Right cardiac atrium (tissue), 5 donors: Measurements from ENCODE around the gene PLXNA1. TPM values are rescaled to one million over a fixed set of nuclear protein-coding genes. Genes with fewer than 3 reads are reported as not detected.
A peak's percentile ranks its signal among the peaks of the same experiment; 100 is the strongest.

Source experiments
- ATAC-seq, 2 donors: fragments of 200-7000 bp; cut with Tn5 transposase; one replicate each; pipeline versions ENCODE4 v1.8.0 to v1.9.1; 2020; ENCODE audit warnings: moderate library complexity in 2 of 2, mild to moderate bottlenecking in 1 of 2
- DNase-seq, 3 donors: peaks; one replicate each; pipeline ENCODE4 v3.0.0-alpha.2; 2020
- H3K27ac ChIP-seq: one replicate; pipeline ENCODE4 v1.5.1; 2013; ENCODE audit warnings: mild to moderate bottlenecking, low read length, control low read depth, moderate library complexity
- H3K27me3 ChIP-seq: one replicate; pipeline ENCODE4 v1.6.1; 2013; ENCODE audit not compliant: control insufficient read depth, insufficient read depth
- H3K4me1 ChIP-seq: one replicate; pipeline ENCODE4 v1.6.1; 2013; ENCODE audit warnings: low read length; ENCODE audit not compliant: control insufficient read depth, insufficient read depth
- H3K4me3 ChIP-seq: one replicate; pipeline ENCODE4 v1.5.1; 2013; ENCODE audit warnings: low read length, control low read depth
- H3K9me3 ChIP-seq: one replicate; pipeline ENCODE4 v1.6.1; 2013; ENCODE audit warnings: low read length; ENCODE audit not compliant: control insufficient read depth
- WGBS: extraction: QIAGEN DNeasy Blood & Tissue Kit; methylation state at CpG from one replicate; pipeline ENCODE4 v1.1.7; 2013; 5-methylcytosine and 5-hydroxymethylcytosine counted together
- intact Hi-C, 4 donors: fragments of 100-400 bp; cut with DNase I; formaldehyde crosslinking; loops; one replicate each; pipeline versions ENCODE4 v1.11.0 to v1.14.0; 2022 to 2023
- polyA plus RNA-seq: library from polyadenylated mRNA; stranded (reverse); fragments of 200-250 nt; gene quantifications from one replicate; pipeline ENCODE4 v1.2.3, GENCODE V29; 2013
- total RNA-seq, 4 donors: library from RNA; stranded (reverse); fragmentation: NEBNext Ultra II Directional; extraction: Animal tissue kit (Norgen Biotek cat#: 25700); gene quantifications; one replicate each; pipeline ENCODE4 v1.2.1, GENCODE V29; 2021
- donor health status: healthy with polysubstance abuse.
- donor health status: DM: no; HTN: yes; CAD: no.
- donor health status: DM: no; HTN: no; CAD: no.
- donor health status: DM: no; HTN: yes; CAD: no; lungs with severe emphysema.
- donor health status: DM: yes; HTN: yes; CAD: no.

The PLXNA1 gene
- total and polyA plus RNA-seq, 5 donors: 9.9 to 17.8 (median 13.6) TPM

DNA sequence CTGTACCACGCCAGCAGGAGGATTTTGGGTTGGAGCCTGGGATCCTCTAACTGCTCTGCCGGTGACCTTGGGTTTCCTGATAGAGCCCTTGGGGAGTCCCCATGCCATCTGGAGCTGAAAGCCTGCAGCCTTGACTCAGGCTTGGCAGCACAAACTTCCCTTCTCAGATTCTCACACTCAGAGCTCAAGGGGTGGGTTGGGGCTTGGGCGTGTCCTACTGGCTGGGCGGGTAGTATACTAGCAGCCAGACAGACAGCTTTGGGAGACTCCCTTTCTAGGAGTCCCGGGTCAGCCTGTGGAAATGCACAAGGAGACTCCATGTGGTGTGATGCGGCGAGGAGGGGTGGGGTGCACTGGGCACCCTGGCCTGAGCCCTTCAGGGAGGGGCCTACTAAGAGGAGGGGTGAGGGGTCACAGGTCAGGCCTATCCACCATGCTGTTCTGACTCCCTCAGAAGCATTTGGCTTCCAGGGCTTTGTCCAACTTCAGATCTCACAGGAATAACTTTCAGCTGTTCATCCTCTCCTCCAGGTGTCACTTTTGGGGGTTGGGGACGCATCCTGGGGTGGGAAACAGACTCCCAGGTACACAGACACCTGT, 21.6 kb upstream of the PLXNA1 start:
- no peak overlapping the region for H3K4me3 ChIP-seq
- peaks cover 6% of the 10 kb centered on the region for H3K4me1 ChIP-seq
- H3K27me3 ChIP-seq: no peaks in the 10 kb centered on the region
- DNase-seq (peak; percentile 89 to 94 (median 91)), ATAC-seq (peak; percentile 88 to 92)
- intact Hi-C loops: no loop called here
- WGBS: 51% methylated on average over 8 of the region's 8 CpGs
- H3K27ac ChIP-seq: peak overlapping the region; percentile 34
- H3K9me3 ChIP-seq: no peaks in the 10 kb centered on the region

DNA sequence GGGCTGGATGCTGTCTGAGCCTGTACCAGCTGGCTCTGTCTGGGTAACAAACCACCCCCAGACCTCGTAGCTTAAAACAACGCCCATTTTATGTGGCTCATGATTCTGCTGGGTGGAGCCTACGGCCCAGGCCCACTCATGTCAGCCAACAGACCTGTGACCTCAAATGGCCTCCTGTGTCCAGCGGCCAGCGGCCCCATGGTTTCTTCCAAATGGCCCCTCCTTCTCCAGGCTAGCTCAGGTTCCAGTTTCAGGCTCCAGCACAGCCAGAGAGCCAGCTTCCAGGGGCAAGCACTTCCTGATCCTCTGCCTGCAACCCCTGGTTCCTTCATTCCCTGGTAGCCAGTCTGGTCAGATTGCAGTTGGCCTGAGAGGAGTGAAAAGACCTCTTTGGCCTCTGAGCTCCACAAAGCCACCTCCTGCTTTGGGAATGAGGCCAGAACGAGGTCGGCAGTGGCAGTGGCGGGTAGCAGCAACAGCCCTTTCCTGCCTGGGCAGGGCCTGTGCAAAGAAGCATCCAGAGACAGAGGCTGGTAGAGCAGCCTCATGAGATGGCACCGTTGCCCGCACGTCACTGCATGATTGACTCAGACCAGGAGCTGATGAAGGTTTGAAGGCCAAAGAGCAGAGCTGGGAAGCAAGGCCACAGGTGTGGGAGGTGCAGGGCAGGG, 21.0 kb upstream of the PLXNA1 start:
- no peaks in the 10 kb centered on the region for H3K9me3 ChIP-seq
- H3K27ac ChIP-seq: peak overlapping the region; percentile 31
- H3K27me3 ChIP-seq: no peaks in the 10 kb centered on the region
- peak; percentile 73 to 86 (median 83) for DNase-seq
- H3K4me1 ChIP-seq: peaks cover 6% of the 10 kb centered on the region
- WGBS: 67% methylated on average over 11 of the region's 11 CpGs
- no peak overlapping the region for H3K4me3 ChIP-seq
- ATAC-seq: peak; percentile 60 to 69
- intact Hi-C loops: no loop called here

- no peaks in the 10 kb centered on the region for H3K9me3 ChIP-seq
- no peak overlapping the region for H3K27ac ChIP-seq
- ATAC-seq: no peak
- H3K4me3 ChIP-seq: no peak overlapping the region
- DNase-seq: peak in 1 of 3 donors; percentile 44
- peaks cover 6% of the 10 kb centered on the region for H3K4me1 ChIP-seq
- no peaks in the 10 kb centered on the region for H3K27me3 ChIP-seq
- intact Hi-C loops: no loop called here
- WGBS: 96% methylated on average over 8 of the region's 8 CpGs
Measured at GRCh38 chr3:126962756-126963155, 20.2 kb upstream of the PLXNA1 start.

DNA sequence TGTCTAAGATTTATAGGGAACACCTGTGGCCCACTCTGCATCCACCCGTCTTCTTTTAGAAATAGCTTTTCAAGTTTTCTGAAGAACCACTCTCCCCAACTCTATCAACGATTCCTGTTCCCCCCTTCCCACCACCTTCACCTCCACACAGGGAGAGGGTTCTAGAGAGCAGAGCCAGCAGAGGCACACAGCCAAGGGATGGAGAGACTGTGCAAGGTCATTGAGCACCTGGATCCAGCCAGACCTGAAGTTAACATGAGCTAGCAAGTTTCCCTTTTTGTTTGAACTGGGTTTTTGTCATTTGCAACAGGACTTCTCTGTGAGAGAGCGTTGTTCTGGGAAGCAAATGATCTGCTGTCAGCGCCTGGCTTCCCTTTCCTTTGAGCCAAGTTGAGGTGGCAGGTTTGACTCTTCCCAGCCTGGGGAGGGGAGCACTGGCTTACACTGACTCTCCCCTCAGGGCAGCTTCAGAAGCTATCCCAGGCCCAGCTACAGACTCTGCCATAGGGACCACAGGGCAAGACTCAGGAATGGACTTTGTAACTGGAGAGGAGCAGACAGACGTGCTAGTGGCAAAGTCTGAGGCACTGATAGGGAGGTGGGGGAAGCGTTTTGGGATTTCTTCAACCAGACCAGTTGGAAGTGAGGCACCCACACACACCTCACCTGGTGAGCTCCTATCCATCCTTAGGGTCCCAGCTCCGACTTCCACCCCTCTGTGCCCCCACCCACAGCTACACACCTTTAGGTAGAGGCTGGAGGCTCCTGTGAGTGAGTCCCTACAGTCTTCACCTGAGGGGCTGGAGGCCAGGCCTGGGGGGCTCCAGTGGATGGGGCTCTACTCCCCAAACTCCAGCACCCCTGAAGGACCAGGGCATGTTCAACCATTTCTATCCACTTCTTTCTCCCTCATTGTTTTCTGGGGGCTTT, 19.4 kb upstream of the PLXNA1 start:
- DNase-seq (peak in 1 of 3 donors; percentile 32), ATAC-seq (no peak)
- intact Hi-C loops: no loop called here

GRCh38 chr3:126964261-126964660, 18.7 kb upstream of the PLXNA1 start:
- no peaks in the 10 kb centered on the region for H3K27me3 ChIP-seq
- no peak overlapping the region for H3K4me3 ChIP-seq
- no peak for ATAC-seq
- no peaks in the 10 kb centered on the region for H3K9me3 ChIP-seq
- intact Hi-C loops: no loop called here
- H3K4me1 ChIP-seq: peaks cover 6% of the 10 kb centered on the region
- 81% methylated on average over 7 of the region's 7 CpGs for WGBS
- DNase-seq: peak in 1 of 3 donors; percentile 4
- no peak overlapping the region for H3K27ac ChIP-seq

More for the DNA sequence above, 19.4 kb upstream of the PLXNA1 start:
- Histone ChIP-seq H3K4me3 (no peak overlapping the region), H3K9me3 (no peaks in the 10 kb centered on the region), H3K4me1 (peaks cover 6% of the 10 kb centered on the region), H3K27me3 (no peaks in the 10 kb centered on the region), H3K27ac (no peak overlapping the region)
- 95% methylated on average over 7 of the region's 7 CpGs for WGBS

GRCh38 chr3:126964950-126965349, 18.0 kb upstream of the PLXNA1 start:
- intact Hi-C loops: no loop called here
- ATAC-seq: no peak
- H3K27me3 ChIP-seq: no peaks in the 10 kb centered on the region
- peaks cover 6% of the 10 kb centered on the region for H3K4me1 ChIP-seq
- no peak overlapping the region for H3K4me3 ChIP-seq
- no peaks in the 10 kb centered on the region for H3K9me3 ChIP-seq
- WGBS: 85% methylated on average over 10 of the region's 10 CpGs
- DNase-seq: peak in 1 of 3 donors; percentile 28
- no peak overlapping the region for H3K27ac ChIP-seq

GRCh38 chr3:126965526-126966080, 17.3 kb upstream of the PLXNA1 start:
- whole genome bisulfite sequencing: 91% methylated on average over 9 of the region's 9 CpGs
- H3K9me3 ChIP-seq: no peaks in the 10 kb centered on the region
- peak in 1 of 3 donors; percentile 22 for DNase-seq
- H3K4me3 ChIP-seq: no peak overlapping the region
- ATAC-seq: no peak
- intact Hi-C loops: no loop called here
- H3K27ac ChIP-seq: no peak overlapping the region
- H3K27me3 ChIP-seq: no peaks in the 10 kb centered on the region
- H3K4me1 ChIP-seq: peaks cover 6% of the 10 kb centered on the region

GRCh38 chr3:126967386-126967785, 15.5 kb upstream of the PLXNA1 start:
- Histone ChIP-seq H3K27ac (no peak overlapping the region), H3K9me3 (no peaks in the 10 kb centered on the region), H3K4me1 (no peaks in the 10 kb centered on the region), H3K4me3 (no peak overlapping the region), H3K27me3 (no peaks in the 10 kb centered on the region)
- DNase-seq (no peak), ATAC-seq (no peak)
- WGBS: 87% methylated on average over 10 of the region's 10 CpGs
- intact Hi-C loops: no loop called here

DNA sequence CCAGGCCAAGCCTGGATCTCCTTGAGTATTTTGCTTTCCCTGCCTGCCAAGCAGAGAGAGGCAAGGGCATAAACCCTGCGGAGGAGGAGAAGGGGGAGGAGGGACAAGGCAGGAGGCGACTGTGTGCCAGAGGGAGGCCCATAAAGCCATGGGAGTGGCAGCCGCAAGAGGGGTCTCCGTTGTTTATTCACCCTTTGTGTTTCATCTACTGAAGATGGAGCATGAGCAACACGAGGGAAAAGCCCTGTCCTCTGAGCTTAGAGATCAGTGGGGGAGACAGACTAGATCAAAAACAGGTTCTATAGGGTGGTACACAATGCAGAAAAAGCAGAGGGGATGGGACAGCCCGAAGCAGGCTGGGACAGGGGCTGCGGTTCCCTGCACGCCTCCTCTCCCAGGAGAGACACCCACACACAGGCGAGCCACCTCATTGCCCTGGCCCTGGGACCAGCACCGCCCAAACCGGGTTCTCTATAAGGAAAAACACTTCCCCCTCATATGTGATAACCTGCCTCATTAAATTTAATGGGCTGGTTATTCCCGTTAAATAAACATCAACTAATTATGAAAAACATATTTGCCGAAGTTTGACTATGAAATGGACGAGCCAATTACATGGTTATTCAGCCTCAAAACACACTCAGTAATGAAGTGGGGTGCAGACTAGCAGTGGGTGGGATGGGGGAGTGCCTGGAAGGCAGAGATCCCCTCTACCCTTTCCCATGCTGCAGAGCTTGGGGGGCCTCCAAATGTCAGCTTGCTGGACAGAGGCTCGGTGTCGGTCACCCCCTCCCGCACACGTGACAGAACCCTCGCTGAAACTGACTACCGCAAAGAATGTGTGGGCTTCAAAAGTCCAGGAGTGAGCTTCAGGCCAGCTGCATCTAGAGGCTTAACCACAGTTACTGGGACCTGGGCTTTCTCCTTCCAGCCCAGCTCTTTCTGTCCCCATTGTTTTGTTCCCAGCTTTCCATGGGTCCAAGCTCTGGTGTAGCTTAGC, 14.2 kb upstream of the PLXNA1 start:
- ATAC-seq (no peak), DNase-seq (no peak)
- Histone ChIP-seq H3K4me3 (no peak overlapping the region), H3K27me3 (no peaks in the 10 kb centered on the region), H3K27ac (no peak overlapping the region), H3K9me3 (no peaks in the 10 kb centered on the region), H3K4me1 (no peaks in the 10 kb centered on the region)
- intact Hi-C loops: no loop called here
- 85% methylated on average over 20 of the region's 20 CpGs for WGBS

- Histone ChIP-seq H3K27ac (no peak overlapping the region), H3K4me3 (no peak overlapping the region), H3K9me3 (no peaks in the 10 kb centered on the region), H3K4me1 (no peaks in the 10 kb centered on the region), H3K27me3 (no peaks in the 10 kb centered on the region)
- 64% methylated on average over 7 of the region's 7 CpGs for WGBS
- ATAC-seq (no peak), DNase-seq (no peak)
- intact Hi-C loops: no loop called here
Measured at GRCh38 chr3:126969586-126969985, 13.3 kb upstream of the PLXNA1 start.
